Colonic mucosa (tissue), 4 donors: ENCODE results near the gene TRAF2. TPM values are rescaled to one million over a fixed set of nuclear protein-coding genes. Genes with fewer than 3 reads are reported as not detected.

Source experiments
- DNase-seq: peaks from one replicate; pipeline ENCODE4 v3.0.0-alpha.2; 2020
- H3K27ac ChIP-seq: fragments of 200-600 bp; one replicate; pipeline ENCODE4 v1.8.0; 2021
- H3K27me3 ChIP-seq: fragments of 200-600 bp; one replicate; pipeline ENCODE4 v1.8.0; 2021
- H3K36me3 ChIP-seq: fragments of 200-600 bp; one replicate; pipeline ENCODE4 v1.8.0; 2021
- H3K4me1 ChIP-seq: fragments of 200-600 bp; one replicate; pipeline ENCODE4 v1.8.0; 2021; ENCODE audit warnings: mild to moderate bottlenecking
- H3K4me3 ChIP-seq: fragments of 200-600 bp; one replicate; pipeline ENCODE4 v1.8.0; 2021
- H3K9ac ChIP-seq, 2 donors: one replicate each; pipeline ENCODE4 v1.7.0; 2013; ENCODE audit warnings: control low read depth in 2 of 2, low read depth in 2 of 2, low read length in 2 of 2
- H3K9me3 ChIP-seq: fragments of 200-600 bp; one replicate; pipeline ENCODE4 v1.8.0; 2021
- intact Hi-C: fragments of 100-400 bp; cut with DNase I; formaldehyde crosslinking; loops from one replicate; pipeline ENCODE4 v1.14.1; 2022
- total RNA-seq, 2 donors: library from RNA; stranded (reverse); fragmentation: NEBNext Ultra II Directional in 1 of 2; extraction: Animal tissue kit (Norgen Biotek cat#: 25700) in 1 of 2; gene quantifications; one replicate each; pipeline ENCODE4 v1.2.1, GENCODE V29; 2021
- TF ChIP-seq, protein P1 (sequence below): fragments of 200-600 bp; IDR thresholded peaks from one replicate; pipeline ENCODE4 v1.8.0; 2022; ENCODE audit warnings: antibody characterized with exemption, mild to moderate bottlenecking
- donor health status: healthy.
- donor health status: DM: no; HTN: no; CAD: no.
- donor health status: DM: no; HTN: no; CAD: no.

TRAF2 gene
- total RNA-seq, 2 donors from 2014 or later = 22.4 to 50.6 TPM

DNA sequence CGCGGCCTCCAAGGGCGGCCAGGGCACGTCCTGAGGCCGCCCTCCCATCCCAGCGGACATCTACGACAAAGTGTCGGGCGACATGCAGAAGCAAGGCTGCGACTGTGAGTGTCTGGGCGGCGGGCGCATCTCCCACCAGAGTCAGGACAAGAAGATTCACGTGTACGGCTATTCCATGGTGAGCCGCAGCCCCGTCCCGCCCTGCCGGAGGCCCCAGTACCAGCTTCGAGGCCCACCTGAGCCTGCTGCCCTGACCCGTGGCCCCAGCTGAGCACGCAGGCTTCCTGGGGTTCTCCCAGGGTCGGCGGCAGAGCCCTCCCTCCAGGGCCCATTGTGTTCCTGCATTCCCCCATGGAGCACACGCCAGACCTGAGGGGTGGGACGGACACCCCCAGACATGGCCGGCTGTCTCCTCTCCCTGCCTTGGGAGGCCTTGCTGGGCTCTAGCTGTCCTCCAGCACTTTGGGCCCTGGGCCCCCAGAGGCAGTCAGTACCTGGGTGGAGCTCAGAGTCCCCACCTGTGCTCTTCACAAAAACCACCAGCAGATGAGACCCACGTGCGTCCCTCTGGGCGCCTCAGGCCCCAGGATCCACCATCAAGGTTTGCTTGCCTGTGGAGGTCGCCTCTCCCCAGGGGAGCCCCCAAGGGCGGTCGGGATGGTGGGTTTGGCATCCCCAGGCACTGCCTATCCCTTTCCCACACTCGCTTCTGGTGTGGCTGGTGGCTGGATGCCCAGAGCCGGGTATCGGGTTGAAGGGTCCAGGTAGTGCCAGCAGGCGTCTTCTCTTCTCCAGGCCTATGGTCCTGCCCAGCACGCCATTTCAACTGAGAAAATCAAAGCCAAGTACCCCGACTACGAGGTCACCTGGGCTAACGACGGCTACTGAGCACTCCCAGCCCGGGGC is 36.1 kb upstream of the TRAF2 start:
- TF ChIP-seq, protein P1, sequence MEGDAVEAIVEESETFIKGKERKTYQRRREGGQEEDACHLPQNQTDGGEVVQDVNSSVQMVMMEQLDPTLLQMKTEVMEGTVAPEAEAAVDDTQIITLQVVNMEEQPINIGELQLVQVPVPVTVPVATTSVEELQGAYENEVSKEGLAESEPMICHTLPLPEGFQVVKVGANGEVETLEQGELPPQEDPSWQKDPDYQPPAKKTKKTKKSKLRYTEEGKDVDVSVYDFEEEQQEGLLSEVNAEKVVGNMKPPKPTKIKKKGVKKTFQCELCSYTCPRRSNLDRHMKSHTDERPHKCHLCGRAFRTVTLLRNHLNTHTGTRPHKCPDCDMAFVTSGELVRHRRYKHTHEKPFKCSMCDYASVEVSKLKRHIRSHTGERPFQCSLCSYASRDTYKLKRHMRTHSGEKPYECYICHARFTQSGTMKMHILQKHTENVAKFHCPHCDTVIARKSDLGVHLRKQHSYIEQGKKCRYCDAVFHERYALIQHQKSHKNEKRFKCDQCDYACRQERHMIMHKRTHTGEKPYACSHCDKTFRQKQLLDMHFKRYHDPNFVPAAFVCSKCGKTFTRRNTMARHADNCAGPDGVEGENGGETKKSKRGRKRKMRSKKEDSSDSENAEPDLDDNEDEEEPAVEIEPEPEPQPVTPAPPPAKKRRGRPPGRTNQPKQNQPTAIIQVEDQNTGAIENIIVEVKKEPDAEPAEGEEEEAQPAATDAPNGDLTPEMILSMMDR = no peak
- no peak for DNase-seq

GRCh38 chr9:136850866-136851775 is 35.2 kb upstream of the TRAF2 start:
- Histone ChIP-seq H3K9ac (no peak overlapping the region), H3K36me3 (no peaks in the 10 kb centered on the region), H3K4me1 (peaks cover 6% of the 10 kb centered on the region), H3K27ac (no peak overlapping the region), H3K9me3 (no peaks in the 10 kb centered on the region), H3K27me3 (peaks cover 4% of the 10 kb centered on the region), H3K4me3 (no peak overlapping the region)
- no peak for DNase-seq
- intact Hi-C loops = no loop called here
- TF ChIP-seq, protein P1 = no peak

More for the DNA sequence above, 36.1 kb upstream of the TRAF2 start:
- Histone ChIP-seq H3K4me1 (peaks cover 6% of the 10 kb centered on the region), H3K4me3 (peak overlapping the region; percentile 84), H3K36me3 (no peaks in the 10 kb centered on the region), H3K9ac (peak overlapping the region; percentile 81 to 87), H3K27ac (peak overlapping the region; percentile 89), H3K9me3 (no peaks in the 10 kb centered on the region), H3K27me3 (peaks cover 10% of the 10 kb centered on the region)
- intact Hi-C loops = loop anchor here (10.0 kb wide), 1 partner anchor 55 kb away; the partner anchor contains the start of genes CCDC183 and TMEM141

- H3K27ac ChIP-seq = no peak within 1 kb of the TSS
- H3K9ac ChIP-seq = peak within 1 kb of the TSS in 1 of 2 donors; percentile 24
- H3K36me3 ChIP-seq = no peaks in the 10 kb centered on the region
- DNase-seq = peak; percentile 17
- H3K9me3 ChIP-seq = no peaks in the 10 kb centered on the region
- intact Hi-C loops = no loop called here
- H3K4me3 ChIP-seq = no peak within 1 kb of the TSS
- H3K4me1 ChIP-seq = peaks cover 6% of the 10 kb centered on the region
- H3K27me3 ChIP-seq = no peaks in the 10 kb centered on the region
- TF ChIP-seq, protein P1 = no peak
These were observed 34.2 kb upstream of the TRAF2 start, which contains the start of gene MAMDC4 for GRCh38 chr9:136851941-136852663. TSS of gene MAMDC4 (plus strand) at chr9:136852346. CDS start at chr9:136852417, 71 bp downstream.

- Histone ChIP-seq H3K27ac (no peak overlapping the region), H3K9ac (peak overlapping the region in 1 of 2 donors; percentile 24), H3K9me3 (no peaks in the 10 kb centered on the region), H3K4me3 (no peak overlapping the region), H3K36me3 (no peaks in the 10 kb centered on the region), H3K27me3 (no peaks in the 10 kb centered on the region), H3K4me1 (peaks cover 12% of the 10 kb centered on the region)
- TF ChIP-seq, protein P1 = no peak
- DNase-seq = peak; percentile 22
- intact Hi-C loops = no loop called here
These were observed 33.4 kb upstream of the TRAF2 start for GRCh38 chr9:136852664-136853595.
